IMR-90 (cell line): ENCODE measurements around the gene SCRG1. TPM values are rescaled to one million over a fixed set of nuclear protein-coding genes. Genes with fewer than 3 reads are reported as not detected.

Experiments
- ATAC-seq: fragments of 200-7000 bp; cut with Tn5 transposase; 2 replicates; pipeline ENCODE4 v1.9.1; 2020; ENCODE audit warnings: low read depth, mild to moderate bottlenecking, moderate library complexity
- BruUV-seq: library from RNA; stranded (reverse); fragments of 400-500 nt; replicated peaks from 2 replicates; lab custom pipeline; 2021; lab: Mats Ljungman, UMichigan
- CTCF ChIA-PET: fragments of 300-600 bp; formaldehyde crosslinking; extraction: SDS; loops from one replicate; lab custom pipeline; 2021; ENCODE audit warnings: antibody characterized with exemption; lab: Yijun Ruan, JAX
- POLR2A ChIA-PET: fragments of 300-600 bp; sonication (Branson Sonifier 250); formaldehyde crosslinking; loops from one replicate; lab custom pipeline; 2022; ENCODE audit warnings: antibody characterized with exemption; ENCODE audit not compliant: unreplicated experiment; lab: Charles Lee
- DNase-seq: peaks from one replicate; pipeline ENCODE4 v3.0.0; 2013
- H2AFZ ChIP-seq: replicated peaks from 2 replicates; pipeline ENCODE3; 2013; ENCODE audit warnings: low read length, mild to moderate bottlenecking; ENCODE audit not compliant: poor library complexity
- H2AK5ac ChIP-seq: 2 replicates; pipeline ENCODE4 v1.6.1; 2013; ENCODE audit warnings: low read depth, low read length, inconsistent platforms
- H2AK9ac ChIP-seq: replicated peaks from 2 replicates; pipeline ENCODE3; 2013; ENCODE audit warnings: mild to moderate bottlenecking, low read depth, low read length, moderate library complexity; ENCODE audit not compliant: poor library complexity
- H2BK120ac ChIP-seq: 2 replicates; pipeline ENCODE4 v1.6.1; 2013; ENCODE audit warnings: low read depth, low read length, inconsistent platforms
- H2BK15ac ChIP-seq: 3 replicates; pipeline ENCODE4 v1.6.1; 2013; ENCODE audit warnings: low read depth, low read length, inconsistent platforms
- H2BK20ac ChIP-seq: 2 replicates; pipeline ENCODE4 v1.6.1; 2013; ENCODE audit warnings: low read depth, mild to moderate bottlenecking, inconsistent platforms, low read length, moderate library complexity
- H2BK5ac ChIP-seq: 2 replicates; pipeline ENCODE4 v1.6.1; 2013; ENCODE audit warnings: mild to moderate bottlenecking, low read depth, low read length, inconsistent platforms; ENCODE audit not compliant: poor library complexity, severe bottlenecking
- H3K14ac ChIP-seq: replicated peaks from 2 replicates; pipeline ENCODE4 v1.6.1; 2013; ENCODE audit warnings: low read depth, low read length, inconsistent platforms
- H3K18ac ChIP-seq: 2 replicates; pipeline ENCODE4 v1.6.1; 2013; ENCODE audit warnings: low read depth, low read length, control low read depth
- H3K23ac ChIP-seq: 2 replicates; pipeline ENCODE4 v1.6.1; 2013; ENCODE audit warnings: low read depth, low read length, inconsistent platforms
- H3K27ac ChIP-seq: 2 replicates; pipeline ENCODE4 v1.5.1; 2013; ENCODE audit warnings: mild to moderate bottlenecking, control low read depth, low read length; ENCODE audit not compliant: insufficient read depth
- H3K27me3 ChIP-seq: 2 replicates; pipeline ENCODE4 v1.6.1; 2013; ENCODE audit warnings: low read length; ENCODE audit not compliant: control insufficient read depth, insufficient read depth
- H3K36me3 ChIP-seq: 2 replicates; pipeline ENCODE4 v1.6.1; 2013; ENCODE audit warnings: low read length, mixed read lengths; ENCODE audit not compliant: control insufficient read depth, insufficient read depth
- H3K4ac ChIP-seq: 2 replicates; pipeline ENCODE4 v1.6.1; 2013; ENCODE audit warnings: low read depth, low read length, inconsistent platforms
- H3K4me1 ChIP-seq: 2 replicates; pipeline ENCODE4 v1.6.1; 2013; ENCODE audit warnings: low read length, mixed read lengths; ENCODE audit not compliant: control insufficient read depth, insufficient read depth
- H3K4me2 ChIP-seq: 2 replicates; pipeline ENCODE4 v1.6.1; 2013; ENCODE audit warnings: low read depth, mild to moderate bottlenecking, control low read depth, low read length, moderate library complexity
- H3K4me3 ChIP-seq: 2 replicates; pipeline ENCODE4 v1.5.1; 2013; ENCODE audit warnings: low read depth, mild to moderate bottlenecking, control low read depth, low read length, moderate library complexity; ENCODE audit not compliant: insufficient read depth
- H3K56ac ChIP-seq: 2 replicates; pipeline ENCODE4 v1.6.1; 2013; ENCODE audit warnings: low read length, inconsistent platforms; ENCODE audit not compliant: insufficient read depth; ENCODE audit errors: extremely low read depth
- H3K79me1 ChIP-seq, 2 experiments: 2 replicates each; pipeline ENCODE4 v1.6.1; 2013; ENCODE audit warnings: low read length in 2 of 2, inconsistent platforms in 1 of 2, low read depth in 1 of 2
- H3K9ac ChIP-seq: 2 replicates; pipeline ENCODE4 v1.6.1; 2013; ENCODE audit warnings: low read depth, low read length, control low read depth
- H3K9me1 ChIP-seq: 2 replicates; pipeline ENCODE4 v1.6.1; 2013; ENCODE audit warnings: low read length, inconsistent platforms; ENCODE audit not compliant: insufficient read depth
- H3K9me3 ChIP-seq: 2 replicates; pipeline ENCODE4 v1.6.1; 2013; ENCODE audit warnings: low read length; ENCODE audit not compliant: control insufficient read depth, insufficient read depth
- H4K20me1 ChIP-seq: 2 replicates; pipeline ENCODE4 v1.6.1; 2013; ENCODE audit warnings: low read length, inconsistent platforms; ENCODE audit not compliant: insufficient read depth
- H4K5ac ChIP-seq: 2 replicates; pipeline ENCODE4 v1.6.1; 2013; ENCODE audit warnings: mild to moderate bottlenecking, low read depth, low read length, control low read depth
- H4K8ac ChIP-seq, 2 experiments: 2 replicates each; pipeline ENCODE4 v1.6.1; 2013; ENCODE audit warnings: low read depth in 2 of 2, low read length in 2 of 2, control low read depth in 1 of 2, inconsistent platforms in 1 of 2
- H4K91ac ChIP-seq: 2 replicates; pipeline ENCODE4 v1.6.1; 2013; ENCODE audit warnings: low read depth, low read length, inconsistent platforms; ENCODE audit not compliant: insufficient read depth
- BHLHE40 ChIP-seq: fragments of 150-350 bp; IDR thresholded peaks from 2 replicates; pipeline ENCODE4 v1.6.1; 2016; ENCODE audit warnings: mild to moderate bottlenecking, low read depth, low read length
- CEBPB ChIP-seq: IDR thresholded peaks from 2 replicates; pipeline ENCODE4 v1.6.1; 2012; ENCODE audit warnings: low read depth, low read length, improper control_type of control experiment
- CHD1 ChIP-seq: IDR thresholded peaks from 2 replicates; pipeline ENCODE4 v1.6.1; 2012; ENCODE audit warnings: low read depth, low read length, improper control_type of control experiment
- ELK1 ChIP-seq: fragments of 150-350 bp; IDR thresholded peaks from 2 replicates; pipeline ENCODE4 v1.6.1; 2016; ENCODE audit warnings: low read depth, mild to moderate bottlenecking, low read length, moderate library complexity, borderline replicate concordance
- FOS ChIP-seq: fragments of 150-350 bp; IDR thresholded peaks from 2 replicates; pipeline ENCODE4 v1.6.1; 2016; ENCODE audit warnings: low read depth, low read length
- MAFK ChIP-seq: IDR thresholded peaks from 2 replicates; pipeline ENCODE4 v1.6.1; 2012; ENCODE audit warnings: low read depth, low read length, improper control_type of control experiment
- MAZ ChIP-seq: IDR thresholded peaks from 2 replicates; pipeline ENCODE4 v1.6.1; 2012; ENCODE audit warnings: low read depth, mild to moderate bottlenecking, low read length, improper control_type of control experiment, moderate library complexity, borderline replicate concordance
- MXI1 ChIP-seq: IDR thresholded peaks from 2 replicates; pipeline ENCODE4 v1.6.1; 2012; ENCODE audit warnings: low read depth, mild to moderate bottlenecking, low read length, moderate library complexity, borderline replicate concordance
- NFE2L2 ChIP-seq: fragments of 150-350 bp; IDR thresholded peaks from 2 replicates; pipeline ENCODE4 v1.6.1; 2016; ENCODE audit warnings: low read depth, mild to moderate bottlenecking, low read length
- POLR2A ChIP-seq: IDR thresholded peaks from 2 replicates; pipeline ENCODE4 v1.6.1; 2012; ENCODE audit warnings: mild to moderate bottlenecking, low read depth, low read length
- RAD21 ChIP-seq: IDR thresholded peaks from 2 replicates; pipeline ENCODE4 v1.6.1; 2012; ENCODE audit warnings: low read length, improper control_type of control experiment
- RCOR1 ChIP-seq: IDR thresholded peaks from 2 replicates; pipeline ENCODE4 v1.6.1; 2012; ENCODE audit warnings: mild to moderate bottlenecking, low read length, improper control_type of control experiment; ENCODE audit not compliant: insufficient replicate concordance
- RFX5 ChIP-seq: IDR thresholded peaks from 2 replicates; pipeline ENCODE4 v1.8.0; 2012; ENCODE audit warnings: low read depth, mild to moderate bottlenecking, low read length, moderate library complexity
- SMC3 ChIP-seq: fragments of 150-350 bp; IDR thresholded peaks from 2 replicates; pipeline ENCODE4 v1.6.1; 2016; ENCODE audit warnings: low read depth, mild to moderate bottlenecking, antibody characterized with exemption, low read length, moderate library complexity
- WGBS, 2 experiments: methylation state at CpG; one replicate each; pipeline versions ENCODE4 v1.1.5 to v1.1.7; 2013; ENCODE audit warnings: missing lambda C conversion rate in 2 of 2; ENCODE audit not compliant: insufficient read length in 1 of 2; ENCODE audit errors: extremely low coverage in 2 of 2; 5-methylcytosine and 5-hydroxymethylcytosine counted together
- dilution Hi-C: fragments of 300-500 bp; cut with HindIII; formaldehyde crosslinking; loops from one replicate; pipeline ENCODE4 v1.14.3; 2018; ENCODE audit warnings: low sequenced_read_pairs; ENCODE audit not compliant: unreplicated experiment
- in situ Hi-C: fragments of 300-500 bp; cut with MboI; formaldehyde crosslinking; loops from 3 replicates; pipeline ENCODE4 v1.14.3; 2019; ENCODE audit warnings: low sequenced_read_pairs, inconsistent platforms, mixed read lengths
- intact Hi-C: fragments of 100-400 bp; cut with micrococcal nuclease; formaldehyde crosslinking; loops from 2 replicates; pipeline ENCODE4 v1.10.0; 2022
- polyA plus RNA-seq, 3 experiments: library from polyadenylated mRNA; depleted of rRNA; stranded (reverse); fragments of >200 nt; gene quantifications; 2 replicates each; pipeline ENCODE4 v1.2.3, GENCODE V29; 2012; ENCODE audit warnings: low replicate concordance in 1 of 3
- total RNA-seq: library from RNA; depleted of rRNA; stranded (reverse); fragments of >200 nt; gene quantifications from 2 replicates; pipeline ENCODE4 v1.2.3, GENCODE V29; 2012
- TF ChIP-seq, protein P1 (sequence below): conservative IDR thresholded peaks from 2 replicates; pipeline ENCODE4 v1.5.1; 2012; ENCODE audit warnings: mild to moderate bottlenecking, low read depth, low read length, improper control_type of control experiment
- TF ChIP-seq, protein P2 (sequence below): fragments of 150-350 bp; IDR thresholded peaks from 2 replicates; pipeline ENCODE4 v1.6.1; 2017; ENCODE audit warnings: mild to moderate bottlenecking, antibody characterized with exemption, low read length, low read depth

SCRG1 gene
- total and polyA plus RNA-seq, 2 of the 4 experiments (the other 2 are of a cell fraction), result under 0.01 to 0.22 TPM

DNA sequence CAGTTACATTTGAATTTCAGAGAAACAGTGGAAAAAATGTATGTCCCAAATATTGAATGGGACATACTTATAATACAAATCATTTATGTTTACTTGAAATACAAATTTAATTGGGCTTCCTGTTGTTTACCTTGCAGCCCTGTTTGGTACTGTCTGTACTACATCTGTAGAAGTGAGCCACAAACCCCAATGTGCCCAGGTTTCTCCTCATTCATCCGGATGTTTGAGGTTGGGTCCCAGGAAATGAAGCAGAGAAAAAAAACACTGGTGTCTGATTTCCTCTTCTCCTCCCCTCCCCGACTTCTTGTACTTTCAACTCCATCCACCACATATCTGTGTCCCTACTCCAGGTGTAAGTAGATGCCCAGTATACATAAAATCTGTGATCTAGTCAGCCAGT lies 27.1 kb upstream of the SCRG1 start:
- no TSS peak for BruUV-seq
- H3K4ac ChIP-seq, result peak overlapping the region; percentile 34; the same call in 1 of the 2 replicates
- no peak for DNase-seq
- H4K91ac ChIP-seq, result no peak overlapping the region
- ATAC-seq, result no peak
- H3K9ac ChIP-seq, result no peak overlapping the region
- WGBS, 2 experiments, result no CpG with 5 or more reads among the region's 2 CpGs
- dilution Hi-C loops (no loop called here), intact Hi-C loops (no loop called here), in situ Hi-C loops (no loop called here)
- no peaks in the 10 kb centered on the region for H3K27me3 ChIP-seq
- no peak overlapping the region for H2AFZ ChIP-seq
- no peak overlapping the region for H2AK9ac ChIP-seq
- H3K56ac ChIP-seq, result no peak overlapping the region
- H3K36me3 ChIP-seq, result no peaks in the 10 kb centered on the region
- no peak overlapping the region; the same call in 1 of the 2 replicates for H3K18ac ChIP-seq
- H3K9me1 ChIP-seq, result 0 out of 2 replicates have a peak, but pooled peaks cover 4% of the 10 kb centered on the region
- no peak overlapping the region for H2BK15ac ChIP-seq
- ChIA-PET CTCF (interaction anchor here (1.3 to 2.2 kb wide), 2 partner anchors 12 to 68 kb away, joined by 3 to 11 read pairs; no protein-coding TSS in a partner anchor), POLR2A (no interaction called here)
- H3K4me2 ChIP-seq, result no peak overlapping the region
- no peak overlapping the region for H2AK5ac ChIP-seq
- H3K4me1 ChIP-seq, result peaks cover 7% of the 10 kb centered on the region
- peak overlapping the region; percentile 45; the same call in 1 of the 2 replicates for H2BK120ac ChIP-seq
- TF ChIP-seq RAD21 (no peak), MXI1 (no peak), SMC3 (no peak), RCOR1 (no peak), NFE2L2 (no peak), MAZ (no peak), CHD1 (no peak), ELK1 (no peak), FOS (no peak), POLR2A (no peak), BHLHE40 (no peak), CEBPB (no peak), MAFK (no peak), RFX5 (no peak)
- TF ChIP-seq, protein P1, sequence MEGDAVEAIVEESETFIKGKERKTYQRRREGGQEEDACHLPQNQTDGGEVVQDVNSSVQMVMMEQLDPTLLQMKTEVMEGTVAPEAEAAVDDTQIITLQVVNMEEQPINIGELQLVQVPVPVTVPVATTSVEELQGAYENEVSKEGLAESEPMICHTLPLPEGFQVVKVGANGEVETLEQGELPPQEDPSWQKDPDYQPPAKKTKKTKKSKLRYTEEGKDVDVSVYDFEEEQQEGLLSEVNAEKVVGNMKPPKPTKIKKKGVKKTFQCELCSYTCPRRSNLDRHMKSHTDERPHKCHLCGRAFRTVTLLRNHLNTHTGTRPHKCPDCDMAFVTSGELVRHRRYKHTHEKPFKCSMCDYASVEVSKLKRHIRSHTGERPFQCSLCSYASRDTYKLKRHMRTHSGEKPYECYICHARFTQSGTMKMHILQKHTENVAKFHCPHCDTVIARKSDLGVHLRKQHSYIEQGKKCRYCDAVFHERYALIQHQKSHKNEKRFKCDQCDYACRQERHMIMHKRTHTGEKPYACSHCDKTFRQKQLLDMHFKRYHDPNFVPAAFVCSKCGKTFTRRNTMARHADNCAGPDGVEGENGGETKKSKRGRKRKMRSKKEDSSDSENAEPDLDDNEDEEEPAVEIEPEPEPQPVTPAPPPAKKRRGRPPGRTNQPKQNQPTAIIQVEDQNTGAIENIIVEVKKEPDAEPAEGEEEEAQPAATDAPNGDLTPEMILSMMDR, result no peak
- TF ChIP-seq, protein P2, sequence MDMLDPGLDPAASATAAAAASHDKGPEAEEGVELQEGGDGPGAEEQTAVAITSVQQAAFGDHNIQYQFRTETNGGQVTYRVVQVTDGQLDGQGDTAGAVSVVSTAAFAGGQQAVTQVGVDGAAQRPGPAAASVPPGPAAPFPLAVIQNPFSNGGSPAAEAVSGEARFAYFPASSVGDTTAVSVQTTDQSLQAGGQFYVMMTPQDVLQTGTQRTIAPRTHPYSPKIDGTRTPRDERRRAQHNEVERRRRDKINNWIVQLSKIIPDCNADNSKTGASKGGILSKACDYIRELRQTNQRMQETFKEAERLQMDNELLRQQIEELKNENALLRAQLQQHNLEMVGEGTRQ, result no peak
- no peak overlapping the region for H3K14ac ChIP-seq
- no peaks in the 10 kb centered on the region for H4K20me1 ChIP-seq
- H3K9me3 ChIP-seq, result no peaks in the 10 kb centered on the region
- 0 out of 4 replicates have a peak overlapping the region, but pooled peaks of 1 of the 2 experiments have one; percentile 37 for H4K8ac ChIP-seq
- no peak overlapping the region for H2BK5ac ChIP-seq
- H3K27ac ChIP-seq, result no peak overlapping the region
- H4K5ac ChIP-seq, result no peak overlapping the region
- no peak overlapping the region for H3K4me3 ChIP-seq
- no peak overlapping the region for H2BK20ac ChIP-seq
- H3K23ac ChIP-seq, result no peak overlapping the region
- no peaks in the 10 kb centered on the region for H3K79me1 ChIP-seq
